ENCODE results near the gene CERKL.
A peak's percentile ranks its signal among the peaks of the same experiment; 100 is the strongest.

CERKL gene

DNA sequence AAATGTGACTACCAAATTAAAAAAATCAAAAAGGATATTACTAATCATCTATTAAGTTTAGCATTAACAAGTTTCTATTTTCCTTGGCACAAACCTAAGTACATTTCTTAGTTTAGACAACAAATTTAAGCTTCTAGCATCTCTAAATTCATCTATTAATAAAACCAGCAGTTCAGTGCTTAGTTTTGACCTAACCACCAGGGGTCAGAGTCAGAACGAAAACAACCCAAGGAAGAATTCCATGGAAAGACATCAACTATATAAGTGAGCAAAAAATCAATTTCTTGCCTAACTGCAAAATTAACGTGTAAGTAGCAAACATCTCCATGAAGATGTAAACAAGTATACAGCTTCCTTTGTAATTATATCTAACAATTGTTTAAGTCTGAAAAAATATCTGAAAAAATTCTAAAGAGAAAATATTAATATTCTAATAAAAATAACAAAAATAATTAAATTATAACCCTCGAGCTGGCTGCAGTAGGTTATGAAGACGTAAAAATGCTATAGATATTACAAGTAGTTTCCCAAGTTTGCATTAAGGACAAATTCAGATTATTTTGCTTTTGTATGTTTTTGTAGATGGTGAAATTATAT lies 83.7 kb downstream of the CERKL start:
- in situ Hi-C loops (cut with MboI; ENCODE audit: low sequenced_read_pairs): no loop called here
- DNase-seq (ENCODE audit: low spot score in 2 of 2): peak; percentile 32 to 53
- Histone ChIP-seq H3K27me3 (ENCODE audit: low read depth) (no peaks in the 10 kb centered on the region), H3K4me3 (no peak overlapping the region), H3K4me1 (peaks cover 16% of the 10 kb centered on the region), H3K9me3 (no peaks in the 10 kb centered on the region), H3K36me3 (replicated peaks) (no peaks in the 10 kb centered on the region)

DNA sequence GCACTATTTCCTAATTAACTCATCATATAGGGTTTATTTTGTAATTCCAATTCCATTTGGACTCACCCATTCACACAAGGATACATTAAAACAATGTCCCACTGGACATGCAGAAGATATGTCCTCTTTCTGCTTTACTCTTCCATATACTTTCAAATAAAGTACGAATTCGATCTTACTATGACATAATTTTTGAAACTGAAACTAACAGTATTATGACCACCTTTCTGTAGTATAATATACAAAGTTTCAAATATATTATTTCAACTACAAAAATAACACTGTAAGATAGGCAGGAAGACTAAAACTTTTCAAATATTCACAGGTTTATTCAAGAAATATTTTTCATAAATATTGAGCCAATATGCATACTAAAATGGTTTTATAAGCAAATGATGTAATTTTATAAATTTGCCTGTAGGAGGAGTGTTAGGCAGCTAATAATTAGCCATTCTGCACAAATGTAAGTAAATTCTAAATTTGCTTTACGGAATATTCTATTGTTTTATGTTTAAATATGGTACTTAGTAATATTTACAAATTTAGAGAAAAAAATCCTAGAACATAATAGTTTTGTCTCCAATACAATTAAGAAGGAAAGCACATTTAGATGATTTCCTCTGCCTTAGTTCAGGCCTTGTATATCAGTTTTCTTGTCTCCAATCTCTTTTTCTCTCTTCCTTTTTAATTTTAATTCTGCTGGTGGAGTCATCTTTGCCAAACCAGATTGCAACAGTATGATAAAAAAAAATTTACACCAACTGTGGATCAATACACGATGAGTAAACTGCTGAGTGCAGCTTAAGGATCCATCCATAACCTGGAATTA lies 85.9 kb downstream of the CERKL start:
- Histone ChIP-seq H3K4me1 (peaks cover 16% of the 10 kb centered on the region), H3K9me3 (no peaks in the 10 kb centered on the region), H3K4me3 (no peak overlapping the region), H3K36me3 (replicated peaks) (no peaks in the 10 kb centered on the region), H3K27me3 (ENCODE audit: low read depth) (no peaks in the 10 kb centered on the region)
- DNase-seq (ENCODE audit: low spot score in 2 of 2): no peak
- in situ Hi-C loops (cut with MboI; ENCODE audit: low sequenced_read_pairs): no loop called here

DNA sequence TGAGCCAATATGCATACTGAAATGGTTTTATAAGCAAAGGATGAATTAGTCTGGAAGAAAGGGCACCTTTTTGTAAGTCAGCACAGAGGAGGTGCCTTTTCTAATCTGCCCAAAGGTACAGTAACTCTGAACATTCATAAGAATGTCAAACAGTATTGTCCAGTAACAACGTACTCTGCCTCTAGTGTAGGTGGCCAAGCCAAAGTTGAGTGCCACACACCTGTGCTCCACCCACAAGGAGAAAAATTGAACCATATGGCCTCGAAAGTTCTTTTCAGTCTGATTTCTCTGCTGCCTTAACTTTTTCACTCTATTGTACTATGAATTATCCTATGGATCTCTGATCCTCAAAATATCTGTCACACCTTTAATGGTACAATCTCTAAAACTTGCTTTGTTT lies 86.8 kb downstream of the CERKL start:
- H3K27me3 ChIP-seq (ENCODE audit: low read depth): no peaks in the 10 kb centered on the region
- H3K4me1 ChIP-seq: peaks cover 13% of the 10 kb centered on the region
- DNase-seq (ENCODE audit: low spot score in 2 of 2): no peak
- H3K4me3 ChIP-seq: no peak overlapping the region
- in situ Hi-C loops (cut with MboI; ENCODE audit: low sequenced_read_pairs): no loop called here
- no peaks in the 10 kb centered on the region for H3K9me3 ChIP-seq
- H3K36me3 ChIP-seq (replicated peaks): no peaks in the 10 kb centered on the region

DNA sequence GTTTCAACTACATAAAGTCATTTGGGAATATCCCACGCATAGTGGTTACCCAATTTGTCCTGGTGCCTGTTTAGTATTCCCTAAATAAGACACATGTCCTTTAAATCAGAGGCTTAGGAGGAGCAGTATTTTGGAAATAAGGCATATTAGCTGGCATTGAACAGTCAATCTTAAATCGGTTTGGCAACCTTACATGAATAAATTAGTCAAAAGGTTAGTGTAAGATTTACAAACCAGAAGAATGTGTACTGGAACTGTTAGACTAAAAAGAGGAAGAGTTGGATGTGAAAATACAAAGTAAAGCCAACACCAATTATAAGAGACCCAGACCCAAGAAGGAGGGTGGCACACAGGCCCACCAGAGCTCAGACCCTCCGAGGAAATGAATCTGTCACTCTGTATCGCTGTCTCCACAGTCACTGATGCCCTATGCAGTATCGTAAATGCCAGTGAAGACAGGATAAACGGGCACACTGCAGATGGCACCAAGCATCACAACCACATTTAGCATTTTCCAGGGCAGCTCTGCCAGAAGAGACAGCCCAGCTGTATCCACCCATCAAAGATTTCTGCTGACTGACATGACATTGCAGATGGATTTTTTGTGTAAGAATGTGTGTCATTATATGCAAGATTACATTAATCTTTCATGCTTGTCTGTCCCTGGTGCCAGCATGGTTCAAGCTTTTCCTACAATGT lies 90.4 kb downstream of the CERKL start:
- Histone ChIP-seq H3K4me1 (no peaks in the 10 kb centered on the region), H3K36me3 (replicated peaks) (no peaks in the 10 kb centered on the region), H3K9me3 (no peaks in the 10 kb centered on the region), H3K4me3 (no peak overlapping the region), H3K27me3 (ENCODE audit: low read depth) (no peaks in the 10 kb centered on the region)
- in situ Hi-C loops (cut with MboI; ENCODE audit: low sequenced_read_pairs): no loop called here
- no peak for DNase-seq (ENCODE audit: low spot score in 2 of 2)

DNA sequence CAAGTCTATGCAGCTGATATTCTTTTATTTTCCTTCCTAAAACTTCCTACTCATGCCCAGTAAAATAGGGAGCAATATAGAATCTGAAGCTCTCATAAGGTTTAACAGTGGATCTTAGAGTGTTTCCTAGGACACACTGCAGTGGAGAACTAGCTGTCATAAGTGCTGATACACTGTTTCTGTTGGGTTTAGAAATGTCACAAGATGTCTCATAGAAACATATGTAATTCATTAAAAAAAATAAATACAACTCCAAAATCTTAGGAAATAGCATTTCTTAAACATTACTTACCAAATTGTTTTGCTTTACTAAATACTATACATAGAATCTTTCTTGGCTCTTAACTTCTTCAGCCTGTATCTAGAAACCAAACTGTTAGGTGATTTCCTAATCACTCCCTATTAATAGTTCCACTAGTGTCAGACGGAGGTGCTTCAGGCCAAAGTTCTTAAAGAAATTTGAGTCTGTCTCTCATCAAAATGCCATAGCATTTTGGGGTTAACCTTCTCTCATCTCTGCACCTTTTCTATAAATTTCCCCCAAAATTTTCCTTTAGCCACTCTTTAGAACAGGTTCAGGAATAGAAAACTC lies 93.7 kb downstream of the CERKL start:
- H3K4me3 ChIP-seq: no peak overlapping the region
- H3K4me1 ChIP-seq: no peaks in the 10 kb centered on the region
- no peak for DNase-seq (ENCODE audit: low spot score in 2 of 2)
- in situ Hi-C loops (cut with MboI; ENCODE audit: low sequenced_read_pairs): no loop called here
- no peaks in the 10 kb centered on the region for H3K27me3 ChIP-seq (ENCODE audit: low read depth)
- H3K36me3 ChIP-seq (replicated peaks): no peaks in the 10 kb centered on the region
- H3K9me3 ChIP-seq: no peaks in the 10 kb centered on the region

DNA sequence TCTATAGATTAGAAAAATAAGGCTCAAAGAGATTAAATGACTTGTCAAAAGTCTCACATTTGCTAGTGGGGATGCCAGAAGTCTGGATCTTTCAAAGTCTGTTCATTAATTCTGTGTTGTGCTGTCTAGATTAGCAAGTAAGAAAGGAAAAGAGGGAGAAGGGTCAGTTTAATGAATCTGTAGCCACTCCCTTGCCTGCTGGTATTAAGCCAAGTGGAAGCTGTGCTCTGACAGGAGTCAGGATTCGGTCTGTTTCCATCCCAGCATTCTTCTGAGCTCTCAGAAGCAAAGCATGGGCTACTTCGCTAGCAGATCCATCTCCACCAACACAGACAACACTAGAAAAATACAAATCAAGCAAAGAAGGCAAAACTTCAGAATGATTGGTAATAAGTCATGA lies 98.5 kb downstream of the CERKL start:
- in situ Hi-C loops (cut with MboI; ENCODE audit: low sequenced_read_pairs): no loop called here
- DNase-seq (ENCODE audit: low spot score in 2 of 2): no peak
- no peak overlapping the region for H3K4me3 ChIP-seq

DNA sequence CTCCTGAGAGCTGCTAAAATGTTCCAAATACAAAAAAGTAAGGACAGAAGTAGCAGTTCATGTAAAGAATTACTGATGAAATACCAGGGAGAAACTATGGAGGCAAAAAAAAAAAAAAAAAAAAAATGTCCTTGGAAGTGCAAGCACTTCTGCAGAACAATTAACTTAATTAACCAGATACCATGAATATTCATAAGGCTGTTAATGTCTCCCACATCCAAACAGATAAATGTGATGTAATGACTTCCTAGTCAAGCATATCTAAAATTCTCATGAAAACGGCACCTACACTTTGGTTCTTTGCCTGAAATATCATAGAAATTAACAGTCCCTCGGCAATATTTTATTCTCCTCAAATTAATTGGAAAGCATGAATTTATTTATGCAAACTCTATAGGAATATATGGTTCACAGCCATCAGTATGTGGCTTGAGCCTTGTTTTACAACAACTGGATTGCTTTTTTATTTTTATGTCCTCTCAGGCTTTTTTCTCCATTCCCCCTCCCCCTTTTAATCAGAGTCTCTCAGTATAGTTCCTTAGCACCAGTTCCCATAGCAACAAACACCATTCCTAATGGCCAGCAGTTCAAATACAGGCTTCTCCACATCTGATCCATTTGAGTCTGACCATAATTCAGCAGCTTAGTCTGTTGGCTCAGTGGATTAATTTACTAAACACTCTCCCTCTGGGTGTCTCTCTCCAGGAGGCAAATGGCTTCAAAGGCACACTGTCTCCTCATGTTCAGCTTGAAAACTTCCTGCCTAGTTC lies 102.7 kb downstream of the CERKL start:
- Histone ChIP-seq H3K27me3 (ENCODE audit: low read depth) (no peaks in the 10 kb centered on the region), H3K9me3 (no peaks in the 10 kb centered on the region), H3K36me3 (replicated peaks) (no peaks in the 10 kb centered on the region), H3K4me1 (no peaks in the 10 kb centered on the region), H3K4me3 (no peak overlapping the region)
- in situ Hi-C loops (cut with MboI; ENCODE audit: low sequenced_read_pairs): no loop called here
- DNase-seq (ENCODE audit: low spot score in 2 of 2): no peak

More for the DNA sequence above, 98.5 kb downstream of the CERKL start:
- Histone ChIP-seq H3K36me3 (replicated peaks) (no peaks in the 10 kb centered on the region), H3K27me3 (ENCODE audit: low read depth) (no peaks in the 10 kb centered on the region), H3K4me1 (no peaks in the 10 kb centered on the region), H3K9me3 (no peaks in the 10 kb centered on the region)

DNA sequence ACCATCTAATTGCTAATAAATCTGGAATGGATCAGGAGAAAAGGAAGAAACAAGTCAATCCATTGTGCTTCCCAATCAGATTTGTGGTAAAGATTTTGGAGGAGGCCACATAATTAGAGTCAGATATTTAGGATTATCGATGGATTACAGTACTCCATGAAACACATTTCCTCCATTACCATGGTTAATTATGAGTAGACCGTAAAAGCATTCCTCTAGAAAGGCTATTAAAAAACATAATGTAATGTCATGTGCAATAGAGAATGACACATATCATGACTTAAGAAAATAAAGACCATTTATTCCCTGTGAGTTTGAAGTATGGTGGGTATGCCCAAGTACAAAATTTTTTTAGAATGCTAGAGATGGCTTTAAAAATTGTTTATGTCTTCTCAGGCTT lies 103.7 kb downstream of the CERKL start:
- no peaks in the 10 kb centered on the region for H3K4me1 ChIP-seq
- H3K9me3 ChIP-seq: no peaks in the 10 kb centered on the region
- in situ Hi-C loops (cut with MboI; ENCODE audit: low sequenced_read_pairs): no loop called here
- H3K4me3 ChIP-seq: no peak overlapping the region
- H3K36me3 ChIP-seq (replicated peaks): no peaks in the 10 kb centered on the region
- DNase-seq (ENCODE audit: low spot score in 2 of 2): no peak
- H3K27me3 ChIP-seq (ENCODE audit: low read depth): no peaks in the 10 kb centered on the region

DNA sequence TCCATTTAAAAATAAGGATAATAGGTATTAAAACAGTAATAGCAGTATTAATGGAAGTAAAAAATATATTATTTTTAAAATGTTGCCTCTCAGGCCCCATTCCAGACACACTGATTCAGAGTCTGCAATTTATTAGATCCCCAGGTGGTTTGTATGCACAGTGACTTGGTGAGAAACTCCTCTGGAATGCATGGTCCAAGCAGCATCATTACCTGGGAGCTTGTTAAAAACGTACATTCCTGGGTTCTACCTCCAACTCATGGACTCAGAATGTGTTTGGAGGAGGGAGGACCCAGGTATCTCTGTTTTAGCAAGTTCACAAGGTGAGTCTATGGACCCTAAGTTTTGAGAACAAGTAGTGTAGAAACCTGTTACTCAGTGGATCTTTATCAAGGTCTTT lies 104.1 kb downstream of the CERKL start:
- in situ Hi-C loops (cut with MboI; ENCODE audit: low sequenced_read_pairs): no loop called here
- no peak for DNase-seq (ENCODE audit: low spot score in 2 of 2)
- Histone ChIP-seq H3K27me3 (ENCODE audit: low read depth) (no peaks in the 10 kb centered on the region), H3K4me1 (no peaks in the 10 kb centered on the region), H3K4me3 (no peak overlapping the region), H3K36me3 (replicated peaks) (no peaks in the 10 kb centered on the region), H3K9me3 (no peaks in the 10 kb centered on the region)

DNA sequence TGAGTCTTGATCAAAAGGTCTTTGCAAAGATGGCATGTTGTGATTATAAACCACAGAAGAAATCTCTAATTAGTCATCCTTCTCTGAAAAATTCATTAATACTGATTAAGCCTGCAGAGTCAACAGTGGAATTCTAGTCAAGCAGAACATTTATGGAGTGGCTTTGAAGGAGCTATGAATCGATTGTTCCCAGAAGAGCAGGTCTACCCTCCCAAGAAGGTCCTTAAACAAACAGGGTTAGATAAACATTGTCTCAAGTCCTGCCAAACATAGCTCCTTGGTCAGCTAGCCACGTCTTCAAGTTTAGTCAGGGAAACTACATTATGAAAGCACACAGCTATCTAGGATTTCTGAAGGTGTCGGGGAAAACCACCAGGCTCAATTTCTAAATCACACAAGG lies 110.8 kb downstream of the CERKL start:
- DNase-seq (ENCODE audit: low spot score in 2 of 2): no peak
- H3K4me1 ChIP-seq: no peaks in the 10 kb centered on the region
- in situ Hi-C loops (cut with MboI; ENCODE audit: low sequenced_read_pairs): no loop called here
- no peaks in the 10 kb centered on the region for H3K9me3 ChIP-seq
- H3K4me3 ChIP-seq: no peak overlapping the region
- no peaks in the 10 kb centered on the region for H3K27me3 ChIP-seq (ENCODE audit: low read depth)
- no peaks in the 10 kb centered on the region for H3K36me3 ChIP-seq (replicated peaks)

DNA sequence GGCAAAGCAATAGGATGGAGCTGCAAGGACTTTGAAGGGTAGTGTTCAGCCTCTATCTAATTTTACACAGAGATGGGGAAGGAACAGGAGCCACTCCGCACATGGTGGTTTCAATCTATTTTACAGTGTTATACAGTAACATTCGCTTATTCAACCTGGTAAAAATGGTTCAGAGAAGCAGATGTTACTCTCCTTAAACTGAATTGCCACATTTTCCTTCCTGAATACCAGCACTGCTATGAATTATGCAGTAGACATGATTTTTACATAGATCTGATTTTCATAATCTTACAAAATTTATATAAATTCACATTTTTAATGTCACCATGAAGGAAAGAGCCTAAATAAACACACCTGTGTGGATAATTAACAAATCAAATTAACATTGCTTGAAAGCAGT lies 114.7 kb downstream of the CERKL start:
- in situ Hi-C loops (cut with MboI; ENCODE audit: low sequenced_read_pairs): no loop called here
- Histone ChIP-seq H3K9me3 (no peaks in the 10 kb centered on the region), H3K27me3 (ENCODE audit: low read depth) (no peaks in the 10 kb centered on the region), H3K4me3 (no peak overlapping the region), H3K36me3 (replicated peaks) (peaks cover 2% of the 10 kb centered on the region), H3K4me1 (no peaks in the 10 kb centered on the region)
- DNase-seq (ENCODE audit: low spot score in 2 of 2): no peak

DNA sequence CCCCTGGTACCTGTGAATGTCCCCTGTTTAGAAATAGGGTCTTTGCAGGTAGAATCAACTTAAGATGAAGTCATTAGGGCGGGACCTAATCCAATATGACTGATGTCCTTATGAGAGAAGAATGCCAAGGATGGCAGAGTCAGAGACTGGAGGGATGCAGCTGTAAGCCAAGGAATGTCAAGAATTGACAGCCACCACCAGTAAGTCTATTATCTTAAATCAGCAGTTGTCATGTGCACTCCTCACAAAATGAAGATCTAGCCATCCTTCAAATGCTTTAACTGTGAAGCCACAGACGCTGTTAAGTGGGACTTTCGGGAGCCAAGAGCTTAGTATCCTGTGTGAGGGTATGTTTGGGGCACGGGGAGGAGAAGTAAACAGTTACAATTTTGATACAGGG lies 116.5 kb downstream of the CERKL start:
- Histone ChIP-seq H3K4me1 (no peaks in the 10 kb centered on the region), H3K4me3 (no peak overlapping the region), H3K36me3 (replicated peaks) (peaks cover 8% of the 10 kb centered on the region), H3K27me3 (ENCODE audit: low read depth) (no peaks in the 10 kb centered on the region), H3K9me3 (no peaks in the 10 kb centered on the region)
- in situ Hi-C loops (cut with MboI; ENCODE audit: low sequenced_read_pairs): no loop called here
- no peak for DNase-seq (ENCODE audit: low spot score in 2 of 2)

DNA sequence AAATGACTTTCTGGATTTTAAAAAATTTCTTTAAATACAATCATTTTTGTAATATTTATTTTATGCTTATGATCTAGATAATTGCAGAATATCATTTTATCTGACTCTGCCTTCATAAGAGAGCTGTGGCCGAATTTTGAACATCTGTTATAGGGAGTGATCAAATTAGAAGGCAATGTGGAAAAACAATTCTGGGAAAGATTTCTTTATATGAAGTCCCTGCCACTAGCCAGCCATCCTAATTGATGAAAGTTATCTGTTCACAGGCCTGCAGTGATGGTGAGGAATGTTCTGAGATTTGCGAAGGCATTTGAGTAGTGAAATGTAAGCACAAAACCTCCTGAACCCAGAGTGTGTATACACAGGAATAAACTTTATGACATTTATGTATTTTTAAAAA lies 120.2 kb downstream of the CERKL start:
- Histone ChIP-seq H3K27me3 (ENCODE audit: low read depth) (no peaks in the 10 kb centered on the region), H3K9me3 (no peaks in the 10 kb centered on the region), H3K4me3 (no peak overlapping the region), H3K4me1 (no peaks in the 10 kb centered on the region), H3K36me3 (replicated peaks) (peaks cover 8% of the 10 kb centered on the region)
- DNase-seq (ENCODE audit: low spot score in 2 of 2): no peak
- in situ Hi-C loops (cut with MboI; ENCODE audit: low sequenced_read_pairs): no loop called here

Measured in HAP-1 (cell line).